ENCODE results near the gene LRRC4C.

Gene LRRC4C

DNA sequence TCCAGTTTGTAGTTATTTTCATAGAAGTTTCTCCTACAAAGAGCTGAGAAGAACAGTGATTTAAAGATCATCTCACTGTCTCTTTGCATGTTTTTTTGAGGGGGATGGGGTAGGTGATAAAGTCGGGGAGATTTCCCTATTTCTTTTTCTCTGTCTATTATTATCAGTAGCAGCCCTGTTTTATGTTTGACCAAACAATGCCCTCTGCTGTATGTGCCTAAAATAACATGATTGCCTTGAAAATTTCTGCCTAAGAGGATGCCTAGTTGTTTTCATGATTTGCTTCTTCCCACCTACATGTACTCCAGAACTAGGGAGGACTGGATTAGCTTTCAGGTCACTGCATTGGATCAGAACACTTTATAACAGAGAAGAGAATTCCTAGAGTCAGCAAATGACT, 1330.2 kb downstream of the LRRC4C start:
- Histone ChIP-seq H3K27me3 (ENCODE audit: control insufficient read depth in 3 of 3, insufficient read depth in 3 of 3, low read depth in 1 of 3, low read length in 3 of 3) (no peaks in the 10 kb centered on the region), H3K4ac (ENCODE audit: low read length) (no peak overlapping the region), H3K4me3 (ENCODE audit: low read length in 2 of 2) (no peak overlapping the region), H3K14ac (ENCODE audit: low read length) (no peak overlapping the region), H3K27ac (replicated peaks; ENCODE audit: low read length) (no peak overlapping the region), H2BK120ac (ENCODE audit: low read depth, low read length) (no peak overlapping the region), H2BK15ac (ENCODE audit: low read length) (no peak overlapping the region), H3K18ac (ENCODE audit: low read length) (no peak overlapping the region), H4K8ac (ENCODE audit: low read depth, low read length) (no peak overlapping the region), H3K79me1 (ENCODE audit: low read depth, low read length) (no peaks in the 10 kb centered on the region), H2BK5ac (ENCODE audit: low read length) (no peak overlapping the region), H3K4me1 (ENCODE audit: control insufficient read depth in 2 of 2, insufficient read depth in 1 of 2, low read depth in 1 of 2, low read length in 2 of 2) (no peaks in the 10 kb centered on the region), H2BK12ac (ENCODE audit: low read length) (no peak overlapping the region), H2AFZ (ENCODE audit: low read length) (no peak overlapping the region), H3K9ac (ENCODE audit: low read depth, low read length, poor library complexity) (no peak overlapping the region), H3K4me2 (ENCODE audit: insufficient read depth, low read length, poor library complexity, severe bottlenecking) (no peak overlapping the region), H3K9me3 (replicated peaks in 1 of 2; ENCODE audit: control insufficient read depth in 2 of 2, insufficient read depth in 1 of 2, low read depth in 1 of 2, low read length in 2 of 2) (no peaks in the 10 kb centered on the region), H3K23ac (ENCODE audit: low read depth, low read length, poor library complexity) (no peak overlapping the region), H3K36me3 (replicated peaks in 1 of 2; ENCODE audit: control insufficient read depth in 2 of 2, insufficient read depth in 2 of 2, low read length in 2 of 2) (no peaks in the 10 kb centered on the region), H4K91ac (ENCODE audit: low read depth, low read length, poor library complexity) (no peak overlapping the region), H2AK5ac (ENCODE audit: low read depth, low read length) (no peak overlapping the region)
- DNase-seq (ENCODE audit: low spot score), result peak; percentile 3
- WGBS, 2 donors (ENCODE audit: extremely low coverage in 2 of 2, insufficient read length in 2 of 2, insufficient replicate concordance in 1 of 2), result no CpG with 5 or more reads among the region's 1 CpG

DNA sequence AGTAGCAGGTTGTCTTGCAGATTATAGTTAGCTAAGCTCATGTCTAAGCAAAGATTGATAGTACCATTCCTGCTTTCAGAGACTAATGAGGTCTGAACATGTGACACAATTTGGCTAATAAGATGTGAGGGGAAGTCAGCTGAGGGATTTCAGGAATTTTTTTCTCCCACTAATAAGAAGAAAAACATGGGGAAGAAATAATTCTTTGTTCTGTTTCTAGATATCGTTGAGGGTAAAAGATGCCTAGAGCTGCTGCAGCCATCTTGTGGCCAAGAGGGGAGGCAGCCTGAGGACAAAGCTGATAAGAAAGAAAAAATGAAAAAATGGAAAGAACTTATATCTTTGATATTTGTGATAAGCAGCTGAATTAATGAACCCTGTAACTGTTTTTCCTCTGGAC, 1334.4 kb downstream of the LRRC4C start:
- Histone ChIP-seq H2BK120ac (ENCODE audit: low read depth, low read length) (no peak overlapping the region), H3K4me3 (ENCODE audit: low read length in 2 of 2) (no peak overlapping the region), H3K4ac (ENCODE audit: low read length) (no peak overlapping the region), H2BK15ac (ENCODE audit: low read length) (no peak overlapping the region), H3K27ac (replicated peaks; ENCODE audit: low read length) (no peak overlapping the region), H3K4me2 (ENCODE audit: insufficient read depth, low read length, poor library complexity, severe bottlenecking) (no peak overlapping the region), H3K18ac (ENCODE audit: low read length) (no peak overlapping the region), H3K14ac (ENCODE audit: low read length) (no peak overlapping the region), H3K36me3 (replicated peaks in 1 of 2; ENCODE audit: control insufficient read depth in 2 of 2, insufficient read depth in 2 of 2, low read length in 2 of 2) (no peaks in the 10 kb centered on the region), H2AFZ (ENCODE audit: low read length) (no peak overlapping the region), H3K79me1 (ENCODE audit: low read depth, low read length) (no peaks in the 10 kb centered on the region), H3K9me3 (replicated peaks in 1 of 2; ENCODE audit: control insufficient read depth in 2 of 2, insufficient read depth in 1 of 2, low read depth in 1 of 2, low read length in 2 of 2) (no peaks in the 10 kb centered on the region), H4K91ac (ENCODE audit: low read depth, low read length, poor library complexity) (no peak overlapping the region), H2AK5ac (ENCODE audit: low read depth, low read length) (no peak overlapping the region), H3K23ac (ENCODE audit: low read depth, low read length, poor library complexity) (no peak overlapping the region), H2BK12ac (ENCODE audit: low read length) (no peak overlapping the region), H3K27me3 (ENCODE audit: control insufficient read depth in 3 of 3, insufficient read depth in 3 of 3, low read depth in 1 of 3, low read length in 3 of 3) (no peaks in the 10 kb centered on the region), H4K8ac (ENCODE audit: low read depth, low read length) (no peak overlapping the region), H3K9ac (ENCODE audit: low read depth, low read length, poor library complexity) (no peak overlapping the region), H3K4me1 (ENCODE audit: control insufficient read depth in 2 of 2, insufficient read depth in 1 of 2, low read depth in 1 of 2, low read length in 2 of 2) (no peaks in the 10 kb centered on the region), H2BK5ac (ENCODE audit: low read length) (no peak overlapping the region)
- no peak for DNase-seq (ENCODE audit: low spot score)
- no CpG with 5 or more reads among the region's 1 CpG for WGBS, 2 donors (ENCODE audit: extremely low coverage in 2 of 2, insufficient read length in 2 of 2, insufficient replicate concordance in 1 of 2)

DNA sequence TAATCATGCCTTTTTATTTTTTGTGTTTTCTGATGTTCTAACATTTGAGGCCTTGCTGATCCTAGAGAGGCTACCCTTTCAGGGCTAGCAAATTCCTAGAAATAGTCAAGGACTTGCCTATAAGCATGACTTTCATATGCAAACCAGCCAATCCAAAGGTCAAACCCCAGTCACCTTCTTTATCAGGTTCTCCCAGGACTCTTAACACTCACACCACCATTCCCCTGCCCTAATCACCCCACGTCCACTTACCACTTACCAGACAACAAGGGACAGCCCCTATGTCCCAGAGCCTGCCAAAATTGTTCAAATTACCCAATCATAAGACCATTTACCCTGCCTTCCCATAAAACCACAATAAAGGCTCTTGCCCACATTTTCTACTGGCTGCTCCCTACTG, 1339.8 kb downstream of the LRRC4C start:
- Histone ChIP-seq H2BK15ac (ENCODE audit: low read length) (no peak overlapping the region), H3K18ac (ENCODE audit: low read length) (no peak overlapping the region), H4K91ac (ENCODE audit: low read depth, low read length, poor library complexity) (no peak overlapping the region), H3K4me3 (ENCODE audit: low read length in 2 of 2) (no peak overlapping the region), H3K9ac (ENCODE audit: low read depth, low read length, poor library complexity) (no peak overlapping the region), H3K23ac (ENCODE audit: low read depth, low read length, poor library complexity) (no peak overlapping the region), H3K27me3 (ENCODE audit: control insufficient read depth in 3 of 3, insufficient read depth in 3 of 3, low read depth in 1 of 3, low read length in 3 of 3) (no peaks in the 10 kb centered on the region), H3K14ac (ENCODE audit: low read length) (no peak overlapping the region), H2BK5ac (ENCODE audit: low read length) (no peak overlapping the region), H2BK12ac (ENCODE audit: low read length) (no peak overlapping the region), H3K4me1 (ENCODE audit: control insufficient read depth in 2 of 2, insufficient read depth in 1 of 2, low read depth in 1 of 2, low read length in 2 of 2) (peaks cover 0 to 2% of the 10 kb centered on the region in 2 donors), H3K27ac (replicated peaks; ENCODE audit: low read length) (no peak overlapping the region), H3K9me3 (replicated peaks in 1 of 2; ENCODE audit: control insufficient read depth in 2 of 2, insufficient read depth in 1 of 2, low read depth in 1 of 2, low read length in 2 of 2) (peaks cover 0 to 5% of the 10 kb centered on the region in 2 donors), H3K4me2 (ENCODE audit: insufficient read depth, low read length, poor library complexity, severe bottlenecking) (no peak overlapping the region), H4K8ac (ENCODE audit: low read depth, low read length) (no peak overlapping the region), H2AFZ (ENCODE audit: low read length) (no peak overlapping the region), H3K4ac (ENCODE audit: low read length) (no peak overlapping the region), H2AK5ac (ENCODE audit: low read depth, low read length) (no peak overlapping the region), H3K36me3 (replicated peaks in 1 of 2; ENCODE audit: control insufficient read depth in 2 of 2, insufficient read depth in 2 of 2, low read length in 2 of 2) (peaks cover 0 to 6% of the 10 kb centered on the region in 2 donors), H2BK120ac (ENCODE audit: low read depth, low read length) (no peak overlapping the region), H3K79me1 (ENCODE audit: low read depth, low read length) (no peaks in the 10 kb centered on the region)
- DNase-seq (ENCODE audit: low spot score), result no peak
- no CpG with 5 or more reads among the region's 1 CpG for WGBS, 2 donors (ENCODE audit: extremely low coverage in 2 of 2, insufficient read length in 2 of 2, insufficient replicate concordance in 1 of 2)

DNA sequence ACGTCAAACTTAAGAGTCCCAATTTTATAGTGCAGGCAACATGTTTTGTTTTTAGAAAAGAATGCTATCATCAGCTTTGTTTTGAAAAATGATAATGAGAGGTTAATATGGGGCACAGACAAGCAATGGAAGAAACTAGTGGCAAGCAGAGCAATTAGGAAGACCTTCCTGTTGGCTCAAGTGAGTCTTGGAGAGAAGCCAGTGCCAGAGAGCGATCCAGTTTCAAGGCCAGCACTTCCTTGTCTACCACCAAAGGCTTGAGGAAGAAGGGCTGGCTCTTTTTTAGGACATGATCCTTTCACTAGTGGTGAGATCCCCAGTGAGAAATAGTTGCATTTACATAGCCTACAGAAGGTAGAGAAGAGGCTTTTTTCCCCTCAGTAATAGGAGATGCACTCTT, 1340.7 kb downstream of the LRRC4C start:
- no peak overlapping the region for H2AK5ac ChIP-seq (ENCODE audit: low read depth, low read length)
- H3K36me3 ChIP-seq (replicated peaks in 1 of 2; ENCODE audit: control insufficient read depth in 2 of 2, insufficient read depth in 2 of 2, low read length in 2 of 2), result peaks cover 0 to 8% of the 10 kb centered on the region in 2 donors
- H4K8ac ChIP-seq (ENCODE audit: low read depth, low read length), result no peak overlapping the region
- no peak overlapping the region for H3K14ac ChIP-seq (ENCODE audit: low read length)
- no peak overlapping the region for H2BK15ac ChIP-seq (ENCODE audit: low read length)
- H2BK12ac ChIP-seq (ENCODE audit: low read length), result no peak overlapping the region
- H3K18ac ChIP-seq (ENCODE audit: low read length), result no peak overlapping the region
- H3K27ac ChIP-seq (replicated peaks; ENCODE audit: low read length), result no peak overlapping the region
- peaks cover 0 to 2% of the 10 kb centered on the region in 2 donors for H3K4me1 ChIP-seq (ENCODE audit: control insufficient read depth in 2 of 2, insufficient read depth in 1 of 2, low read depth in 1 of 2, low read length in 2 of 2)
- H2AFZ ChIP-seq (ENCODE audit: low read length), result no peak overlapping the region
- H3K79me1 ChIP-seq (ENCODE audit: low read depth, low read length), result no peaks in the 10 kb centered on the region
- H2BK120ac ChIP-seq (ENCODE audit: low read depth, low read length), result no peak overlapping the region
- peaks cover 0 to 5% of the 10 kb centered on the region in 2 donors for H3K9me3 ChIP-seq (replicated peaks in 1 of 2; ENCODE audit: control insufficient read depth in 2 of 2, insufficient read depth in 1 of 2, low read depth in 1 of 2, low read length in 2 of 2)
- H4K91ac ChIP-seq (ENCODE audit: low read depth, low read length, poor library complexity), result no peak overlapping the region
- H3K4ac ChIP-seq (ENCODE audit: low read length), result no peak overlapping the region
- H3K9ac ChIP-seq (ENCODE audit: low read depth, low read length, poor library complexity), result no peak overlapping the region
- no peak overlapping the region for H3K4me2 ChIP-seq (ENCODE audit: insufficient read depth, low read length, poor library complexity, severe bottlenecking)
- DNase-seq (ENCODE audit: low spot score), result no peak
- no peaks in the 10 kb centered on the region for H3K27me3 ChIP-seq (ENCODE audit: control insufficient read depth in 3 of 3, insufficient read depth in 3 of 3, low read depth in 1 of 3, low read length in 3 of 3)
- H3K23ac ChIP-seq (ENCODE audit: low read depth, low read length, poor library complexity), result no peak overlapping the region
- H3K4me3 ChIP-seq (ENCODE audit: low read length in 2 of 2), result no peak overlapping the region
- H2BK5ac ChIP-seq (ENCODE audit: low read length), result no peak overlapping the region
- WGBS, 2 donors (ENCODE audit: extremely low coverage in 2 of 2, insufficient read length in 2 of 2, insufficient replicate concordance in 1 of 2), result no CpG with 5 or more reads among the region's 2 CpGs
